HL-60 (cell line): Measurements from ENCODE around the gene PPIL1.

Experiments used
- DNase-seq, 2 experiments: peaks; one replicate each; pipeline ENCODE4 v3.0.0-alpha.2; 2010 to 2020; ENCODE audit warnings: low read depth in 1 of 2, low spot score in 1 of 2
- H3K27ac ChIP-seq: fragments of 250-450 bp; sonication (Bioruptor Pico); replicated peaks from 2 replicates; pipeline ENCODE4 v1.5.1; 2020; ENCODE audit warnings: mild to moderate bottlenecking, moderate library complexity
- H3K27me3 ChIP-seq: fragments of 250-450 bp; sonication (Bioruptor Pico); 2 replicates; pipeline ENCODE4 v1.5.1; 2021; ENCODE audit warnings: mild to moderate bottlenecking, moderate library complexity; ENCODE audit not compliant: insufficient read depth, poor library complexity, severe bottlenecking
- H3K4me3 ChIP-seq: replicated peaks from 2 replicates; pipeline ENCODE4 v1.5.1; 2011; ENCODE audit warnings: mild to moderate bottlenecking, control low read depth, low read length; ENCODE audit not compliant: insufficient read depth
- GABPA ChIP-seq: IDR thresholded peaks from 2 replicates; pipeline ENCODE4 v1.6.1; 2012; ENCODE audit warnings: low read depth
- POLR2AphosphoS5 ChIP-seq: IDR thresholded peaks from 2 replicates; pipeline ENCODE4 v1.6.1; 2012; ENCODE audit warnings: low read depth
- SPI1 ChIP-seq: IDR thresholded peaks from 2 replicates; pipeline ENCODE4 v1.6.1; 2012; ENCODE audit warnings: low read depth, mild to moderate bottlenecking, borderline replicate concordance
- TF ChIP-seq, protein P1 (sequence below): IDR thresholded peaks from one replicate; pipeline ENCODE4 v1.5.1; 2011; ENCODE audit warnings: low read length, control low read depth, inconsistent platforms; ENCODE audit not compliant: insufficient read depth
- TF ChIP-seq, protein P2 (sequence below): IDR thresholded peaks from 2 replicates; pipeline ENCODE4 v1.6.1; 2012; ENCODE audit warnings: low read depth; ENCODE audit not compliant: insufficient replicate concordance

Gene PPIL1

DNA sequence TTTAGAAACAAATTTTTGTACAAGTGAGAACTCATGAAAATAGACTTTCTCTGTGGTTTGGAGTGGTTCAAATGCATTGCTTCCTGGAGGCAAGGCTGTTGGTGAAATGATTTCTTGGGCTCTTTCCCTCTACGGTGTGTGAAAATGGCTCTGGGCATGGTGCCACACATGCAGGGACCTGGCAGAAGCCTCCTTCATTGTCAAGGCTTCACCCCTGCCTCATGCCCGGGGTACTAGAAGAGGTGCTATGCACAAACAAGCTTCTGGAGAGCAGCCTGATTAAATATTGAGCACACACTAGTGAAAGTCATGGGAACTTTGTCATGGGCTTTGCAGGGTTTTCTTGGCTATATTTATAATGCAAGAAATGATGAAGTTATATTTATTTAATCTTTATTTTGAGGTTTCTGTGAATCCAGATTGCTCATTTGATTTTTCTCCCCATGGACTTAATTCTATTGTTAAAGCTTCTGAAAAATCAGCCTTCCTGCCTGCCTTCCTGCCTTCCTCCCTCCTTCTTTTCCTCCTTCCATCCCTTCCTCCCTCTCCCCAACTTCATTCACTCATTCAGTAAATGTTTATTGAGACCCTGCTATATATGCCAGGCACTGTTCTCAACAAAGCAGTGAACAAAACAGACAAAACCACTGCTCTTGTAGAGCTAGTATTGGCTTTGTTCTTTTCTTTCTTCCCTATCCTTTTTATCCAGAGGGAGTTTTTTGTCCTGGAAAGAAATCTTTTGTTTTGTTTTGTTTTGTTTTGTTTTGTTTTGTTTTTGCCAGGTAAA lies 32.1 kb upstream of the PPIL1 start:
- TF ChIP-seq SPI1: no peak
- TF ChIP-seq, protein P1, sequence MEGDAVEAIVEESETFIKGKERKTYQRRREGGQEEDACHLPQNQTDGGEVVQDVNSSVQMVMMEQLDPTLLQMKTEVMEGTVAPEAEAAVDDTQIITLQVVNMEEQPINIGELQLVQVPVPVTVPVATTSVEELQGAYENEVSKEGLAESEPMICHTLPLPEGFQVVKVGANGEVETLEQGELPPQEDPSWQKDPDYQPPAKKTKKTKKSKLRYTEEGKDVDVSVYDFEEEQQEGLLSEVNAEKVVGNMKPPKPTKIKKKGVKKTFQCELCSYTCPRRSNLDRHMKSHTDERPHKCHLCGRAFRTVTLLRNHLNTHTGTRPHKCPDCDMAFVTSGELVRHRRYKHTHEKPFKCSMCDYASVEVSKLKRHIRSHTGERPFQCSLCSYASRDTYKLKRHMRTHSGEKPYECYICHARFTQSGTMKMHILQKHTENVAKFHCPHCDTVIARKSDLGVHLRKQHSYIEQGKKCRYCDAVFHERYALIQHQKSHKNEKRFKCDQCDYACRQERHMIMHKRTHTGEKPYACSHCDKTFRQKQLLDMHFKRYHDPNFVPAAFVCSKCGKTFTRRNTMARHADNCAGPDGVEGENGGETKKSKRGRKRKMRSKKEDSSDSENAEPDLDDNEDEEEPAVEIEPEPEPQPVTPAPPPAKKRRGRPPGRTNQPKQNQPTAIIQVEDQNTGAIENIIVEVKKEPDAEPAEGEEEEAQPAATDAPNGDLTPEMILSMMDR: no peak
- no peak for TF ChIP-seq POLR2AphosphoS5
- TF ChIP-seq GABPA: no peak
- TF ChIP-seq, protein P2, sequence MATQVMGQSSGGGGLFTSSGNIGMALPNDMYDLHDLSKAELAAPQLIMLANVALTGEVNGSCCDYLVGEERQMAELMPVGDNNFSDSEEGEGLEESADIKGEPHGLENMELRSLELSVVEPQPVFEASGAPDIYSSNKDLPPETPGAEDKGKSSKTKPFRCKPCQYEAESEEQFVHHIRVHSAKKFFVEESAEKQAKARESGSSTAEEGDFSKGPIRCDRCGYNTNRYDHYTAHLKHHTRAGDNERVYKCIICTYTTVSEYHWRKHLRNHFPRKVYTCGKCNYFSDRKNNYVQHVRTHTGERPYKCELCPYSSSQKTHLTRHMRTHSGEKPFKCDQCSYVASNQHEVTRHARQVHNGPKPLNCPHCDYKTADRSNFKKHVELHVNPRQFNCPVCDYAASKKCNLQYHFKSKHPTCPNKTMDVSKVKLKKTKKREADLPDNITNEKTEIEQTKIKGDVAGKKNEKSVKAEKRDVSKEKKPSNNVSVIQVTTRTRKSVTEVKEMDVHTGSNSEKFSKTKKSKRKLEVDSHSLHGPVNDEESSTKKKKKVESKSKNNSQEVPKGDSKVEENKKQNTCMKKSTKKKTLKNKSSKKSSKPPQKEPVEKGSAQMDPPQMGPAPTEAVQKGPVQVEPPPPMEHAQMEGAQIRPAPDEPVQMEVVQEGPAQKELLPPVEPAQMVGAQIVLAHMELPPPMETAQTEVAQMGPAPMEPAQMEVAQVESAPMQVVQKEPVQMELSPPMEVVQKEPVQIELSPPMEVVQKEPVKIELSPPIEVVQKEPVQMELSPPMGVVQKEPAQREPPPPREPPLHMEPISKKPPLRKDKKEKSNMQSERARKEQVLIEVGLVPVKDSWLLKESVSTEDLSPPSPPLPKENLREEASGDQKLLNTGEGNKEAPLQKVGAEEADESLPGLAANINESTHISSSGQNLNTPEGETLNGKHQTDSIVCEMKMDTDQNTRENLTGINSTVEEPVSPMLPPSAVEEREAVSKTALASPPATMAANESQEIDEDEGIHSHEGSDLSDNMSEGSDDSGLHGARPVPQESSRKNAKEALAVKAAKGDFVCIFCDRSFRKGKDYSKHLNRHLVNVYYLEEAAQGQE: no peak
- Histone ChIP-seq H3K27me3 (no peaks in the 10 kb centered on the region), H3K27ac (no peak overlapping the region), H3K4me3 (no peak overlapping the region)
- no peak for DNase-seq

DNA sequence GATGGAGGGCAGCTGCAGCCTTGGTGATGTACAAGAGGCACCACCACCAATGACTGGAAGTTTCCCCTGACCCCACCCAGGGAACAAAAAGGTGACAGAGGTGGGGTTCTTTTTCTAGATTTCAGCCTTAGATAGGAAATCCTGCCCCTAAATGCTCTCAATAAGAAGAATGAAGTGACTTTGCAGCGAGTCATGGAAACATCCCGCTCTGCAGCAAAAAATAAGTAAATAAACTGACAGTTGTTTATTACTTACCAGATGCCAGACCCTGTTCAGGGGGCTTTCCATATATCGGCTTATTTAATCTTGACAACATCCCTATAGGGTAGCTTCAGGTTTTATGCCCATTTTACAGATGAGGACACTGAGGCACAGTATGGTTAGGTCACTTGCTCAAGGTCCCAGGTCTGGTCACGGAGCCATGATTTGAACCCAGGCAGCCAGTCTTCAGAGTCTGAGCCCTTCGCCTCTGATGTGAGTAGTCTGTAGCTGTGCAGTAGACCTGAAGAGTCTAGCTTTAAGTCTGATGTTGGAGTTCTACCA lies 30.3 kb upstream of the PPIL1 start:
- H3K4me3 ChIP-seq: no peak overlapping the region
- H3K27ac ChIP-seq: no peak overlapping the region
- H3K27me3 ChIP-seq: no peaks in the 10 kb centered on the region
- no peak for DNase-seq
- TF ChIP-seq, protein P1: no peak
- no peak for TF ChIP-seq POLR2AphosphoS5
- TF ChIP-seq GABPA: no peak
- TF ChIP-seq, protein P2: no peak
- no peak for TF ChIP-seq SPI1

DNA sequence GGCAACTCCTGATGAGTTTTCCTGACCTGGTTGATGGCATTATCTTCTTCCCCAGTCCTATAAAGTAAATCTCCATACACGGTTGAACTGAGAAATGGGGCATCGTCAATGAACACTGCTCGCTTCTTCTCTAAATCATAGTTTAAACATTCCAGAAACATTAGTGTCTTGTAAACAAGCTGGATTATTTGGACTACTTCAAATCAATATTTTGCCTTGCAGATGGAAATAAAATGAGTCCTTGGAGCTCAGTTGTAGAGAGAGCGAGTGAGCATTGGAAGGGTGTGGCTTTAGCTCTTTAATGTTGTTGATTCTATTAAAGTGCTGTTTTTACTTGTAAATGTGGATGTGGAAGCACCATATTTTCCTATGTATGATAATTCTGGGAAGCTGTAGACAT lies 29.5 kb upstream of the PPIL1 start:
- no peak for DNase-seq
- TF ChIP-seq, protein P2: no peak
- TF ChIP-seq, protein P1: no peak
- TF ChIP-seq SPI1 (no peak), GABPA (no peak), POLR2AphosphoS5 (no peak)
- Histone ChIP-seq H3K27ac (no peak overlapping the region), H3K4me3 (no peak overlapping the region), H3K27me3 (no peaks in the 10 kb centered on the region)
